Measurements from ENCODE around the gene PPA1. TPM values are rescaled to one million over a fixed set of nuclear protein-coding genes. Genes with fewer than 3 reads are reported as not detected.

Gene PPA1
- total RNA-seq, 3 donors from 2014 or later (not counting 1 experiment from before 2014, with no cell fraction given): 17.0 to 26.5 (median 19.2) TPM

DNA sequence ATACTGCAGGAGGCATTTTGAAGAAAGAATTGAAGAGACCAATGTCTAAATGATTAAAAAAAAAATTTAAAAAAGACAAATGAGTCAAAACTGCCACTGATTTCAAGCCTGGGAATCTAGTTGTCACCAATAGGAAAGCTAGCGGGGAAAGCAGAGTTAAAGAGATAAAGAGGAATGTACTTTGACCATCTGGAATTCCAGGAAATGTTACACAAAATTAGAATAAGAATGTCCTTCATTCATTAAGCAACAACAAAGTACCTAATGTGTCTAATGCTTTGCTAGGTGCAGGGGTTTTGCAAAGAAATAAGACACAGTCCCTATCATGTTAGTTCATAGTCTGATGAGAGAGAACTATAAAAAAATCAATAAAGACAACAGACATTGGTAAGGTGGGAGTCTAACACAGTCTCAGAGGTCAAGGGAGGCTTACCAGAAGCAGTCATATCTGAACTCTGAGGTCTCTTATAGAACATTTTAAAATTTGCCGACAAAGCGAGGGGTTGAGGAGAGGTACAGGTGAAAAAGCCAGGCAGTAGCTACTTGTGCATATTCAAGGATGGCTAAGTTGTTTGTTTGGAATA lies 77.9 kb downstream of the PPA1 start:
- TF ChIP-seq, protein P1, sequence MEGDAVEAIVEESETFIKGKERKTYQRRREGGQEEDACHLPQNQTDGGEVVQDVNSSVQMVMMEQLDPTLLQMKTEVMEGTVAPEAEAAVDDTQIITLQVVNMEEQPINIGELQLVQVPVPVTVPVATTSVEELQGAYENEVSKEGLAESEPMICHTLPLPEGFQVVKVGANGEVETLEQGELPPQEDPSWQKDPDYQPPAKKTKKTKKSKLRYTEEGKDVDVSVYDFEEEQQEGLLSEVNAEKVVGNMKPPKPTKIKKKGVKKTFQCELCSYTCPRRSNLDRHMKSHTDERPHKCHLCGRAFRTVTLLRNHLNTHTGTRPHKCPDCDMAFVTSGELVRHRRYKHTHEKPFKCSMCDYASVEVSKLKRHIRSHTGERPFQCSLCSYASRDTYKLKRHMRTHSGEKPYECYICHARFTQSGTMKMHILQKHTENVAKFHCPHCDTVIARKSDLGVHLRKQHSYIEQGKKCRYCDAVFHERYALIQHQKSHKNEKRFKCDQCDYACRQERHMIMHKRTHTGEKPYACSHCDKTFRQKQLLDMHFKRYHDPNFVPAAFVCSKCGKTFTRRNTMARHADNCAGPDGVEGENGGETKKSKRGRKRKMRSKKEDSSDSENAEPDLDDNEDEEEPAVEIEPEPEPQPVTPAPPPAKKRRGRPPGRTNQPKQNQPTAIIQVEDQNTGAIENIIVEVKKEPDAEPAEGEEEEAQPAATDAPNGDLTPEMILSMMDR (IDR thresholded peaks at IDR 0.05): no peak
- Mint-ChIP-seq H3K27ac (peak overlapping the region; percentile 7 to 12), H3K9me3 (no peaks in the 10 kb centered on the region), H3K4me1 (peaks cover 23 to 26% of the 10 kb centered on the region in 2 donors), H3K27me3 (ENCODE audit: low read depth in 2 of 2) (no peaks in the 10 kb centered on the region), H3K36me3 (peaks cover 41% of the 10 kb centered on the region), H3K4me3 (no peak overlapping the region)
- intact Hi-C loops (cut with micrococcal nuclease): no loop called here
- no peak for DNase-seq
- Histone ChIP-seq H3K9me3 (ENCODE audit: control insufficient read depth, insufficient read depth, low read length) (no peaks in the 10 kb centered on the region), H3K4me3 (ENCODE audit: low read length) (no peak overlapping the region), H3K27me3 (ENCODE audit: control insufficient read depth, insufficient read depth, low read length) (no peaks in the 10 kb centered on the region), H3K36me3 (ENCODE audit: control insufficient read depth, insufficient read depth, low read length) (peaks cover 91% of the 10 kb centered on the region), H3K4me1 (ENCODE audit: control insufficient read depth, insufficient read depth, low read length) (no peaks in the 10 kb centered on the region), H3K27ac (ENCODE audit: low read length) (no peak overlapping the region)
- no peak for ATAC-seq
- 64% methylated on average over 3 of the region's 3 CpGs for whole genome bisulfite sequencing (ENCODE audit: insufficient coverage)

Other genes with a start within 250 kb of the PPA1 start
- 1 to 10 TPM in 2 of 3 donors, under 1 TPM in 1; 0.78 to 1.4 (median 1.1) TPM for gene MACROH2A2, start 180.6 kb downstream of the PPA1 start, total RNA-seq
- gene AIFM2, start 100.6 kb downstream of the PPA1 start, total RNA-seq: 1 to 10 TPM; 3.7 to 4.2 (median 3.9) TPM
- 10 to 100 TPM; 12.0 to 17.9 (median 12.4) TPM for gene TYSND1, start 86.7 kb downstream of the PPA1 start, total RNA-seq
- gene SAR1A, start 62.9 kb downstream of the PPA1 start, total RNA-seq: 100 to 1,000 TPM; 200 to 212 (median 206) TPM
- under 1 TPM in 1 of 3 donors, not detected in 2; 0.05 TPM for gene NPFFR1, start 50.6 kb upstream of the PPA1 start, total RNA-seq
- gene LRRC20, start 149.2 kb upstream of the PPA1 start, total RNA-seq: 1 to 10 TPM; 1.2 to 1.5 (median 1.3) TPM
- 10 to 100 TPM; 60.6 to 71.6 (median 71.1) TPM for gene EIF4EBP2, start 170.7 kb upstream of the PPA1 start, total RNA-seq
- gene NODAL, start 208.3 kb upstream of the PPA1 start, total RNA-seq: not detected
- gene PALD1, start 245.3 kb upstream of the PPA1 start, total RNA-seq: under 1 TPM in 1 of 3 donors, not detected in 2; 0.21 TPM